Measurements from ENCODE around the gene LSG1.

GRCh38 chr3:194673761-194674160 is 1.8 kb upstream of the LSG1 start:
- TF ChIP-seq CTCF (IDR thresholded peaks at IDR 0.05) (no peak), POLR2A (IDR thresholded peaks at IDR 0.05) (no peak), EP300 (IDR thresholded peaks at IDR 0.05) (no peak)
